IPS DF 19.7 (cell line): Measurements from ENCODE around the gene ZNF155.
A peak's percentile ranks its signal among the peaks of the same experiment; 100 is the strongest.

Experiments used
- DNase-seq: peaks from one replicate; pipeline ENCODE4 v3.0.0-alpha.2; 2013; ENCODE audit warnings: low read depth, low spot score

The ZNF155 gene

GRCh38 chr19:44003461-44004009 lies 19.5 kb downstream of the ZNF155 start:
- DNase-seq: no peak

GRCh38 chr19:44005973-44006372 lies 22.0 kb downstream of the ZNF155 start:
- DNase-seq: no peak

GRCh38 chr19:44007473-44007872 lies 23.5 kb downstream of the ZNF155 start:
- no peak for DNase-seq

GRCh38 chr19:44010468-44010867 lies 26.5 kb downstream of the ZNF155 start:
- no peak for DNase-seq

- DNase-seq: no peak
Measured at GRCh38 chr19:44019498-44019897, 35.5 kb downstream of the ZNF155 start.

- no peak for DNase-seq
Measured at GRCh38 chr19:44021221-44021620, 37.2 kb downstream of the ZNF155 start.

GRCh38 chr19:44024900-44025216 lies 40.9 kb downstream of the ZNF155 start:
- DNase-seq: no peak

- peak; percentile 64 for DNase-seq
Measured at GRCh38 chr19:44025217-44025936, 41.4 kb downstream of the ZNF155 start, which contains the start of gene ZNF222. ZNF222 (plus strand) TSS chr19:44025379; CDS start chr19:44025437, 58 bp downstream.

- no peak for DNase-seq
Measured at GRCh38 chr19:44026622-44027021, 42.6 kb downstream of the ZNF155 start.

GRCh38 chr19:44032001-44032610 lies 48.1 kb downstream of the ZNF155 start:
- DNase-seq: no peak

- DNase-seq: no peak
Measured at GRCh38 chr19:44042147-44042546, 58.2 kb downstream of the ZNF155 start.
